GM19324 (cell line): ENCODE data around the gene IL19.

Experiments
- ATAC-seq: cut with Tn5 transposase; IDR thresholded peaks from one replicate; pipeline ENCODE4 v1.9.1; 2021; ENCODE audit warnings: mild to moderate bottlenecking, moderate library complexity; ENCODE audit not compliant: unreplicated experiment, low FRiP score

Gene IL19, protein sequence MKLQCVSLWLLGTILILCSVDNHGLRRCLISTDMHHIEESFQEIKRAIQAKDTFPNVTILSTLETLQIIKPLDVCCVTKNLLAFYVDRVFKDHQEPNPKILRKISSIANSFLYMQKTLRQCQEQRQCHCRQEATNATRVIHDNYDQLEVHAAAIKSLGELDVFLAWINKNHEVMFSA

DNA sequence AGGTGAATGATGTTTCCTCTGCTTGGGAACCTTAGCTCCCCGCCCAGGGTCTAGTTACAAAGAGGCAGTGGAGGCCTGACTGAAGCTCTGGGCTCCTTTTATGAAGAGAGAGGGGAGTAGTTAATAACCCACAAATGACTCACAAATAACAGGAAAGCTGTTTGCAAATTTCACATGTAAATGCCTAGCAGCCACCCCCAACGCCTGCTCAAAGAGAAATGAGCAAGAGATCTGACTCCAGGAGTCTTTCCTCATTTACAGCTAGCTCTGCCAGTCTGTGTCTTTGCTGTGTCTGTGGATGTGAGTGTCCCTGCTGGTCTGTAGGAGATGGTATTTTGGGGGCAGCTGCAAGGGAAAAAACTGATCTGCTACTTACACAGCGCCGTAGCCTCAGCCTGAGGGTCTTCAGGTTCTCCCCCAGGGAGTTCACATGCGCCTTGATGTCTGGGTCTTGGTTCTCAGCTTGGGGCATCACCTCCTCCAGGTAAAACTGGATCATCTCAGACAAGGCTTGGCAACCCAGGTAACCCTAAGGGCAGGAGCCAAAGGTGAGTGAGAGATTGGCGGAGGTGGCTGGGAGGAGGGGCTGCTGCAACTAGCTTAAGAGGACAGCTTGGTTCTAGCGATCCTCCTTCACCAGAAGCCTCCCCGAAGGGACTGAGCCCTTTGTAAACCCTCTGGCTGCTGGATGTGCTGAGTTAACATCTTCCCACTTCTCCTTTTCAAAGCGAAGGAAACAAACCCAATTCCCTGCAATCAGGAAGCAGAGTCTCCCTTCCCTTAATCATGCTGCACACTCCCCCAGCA lies at the start of gene IL19:
Gene IL19 (plus strand): TSS at position 243 of the 807 bp plus-strand sequence. CDS start 65,890 bp downstream, outside the sequence.
- no peak for ATAC-seq

DNA sequence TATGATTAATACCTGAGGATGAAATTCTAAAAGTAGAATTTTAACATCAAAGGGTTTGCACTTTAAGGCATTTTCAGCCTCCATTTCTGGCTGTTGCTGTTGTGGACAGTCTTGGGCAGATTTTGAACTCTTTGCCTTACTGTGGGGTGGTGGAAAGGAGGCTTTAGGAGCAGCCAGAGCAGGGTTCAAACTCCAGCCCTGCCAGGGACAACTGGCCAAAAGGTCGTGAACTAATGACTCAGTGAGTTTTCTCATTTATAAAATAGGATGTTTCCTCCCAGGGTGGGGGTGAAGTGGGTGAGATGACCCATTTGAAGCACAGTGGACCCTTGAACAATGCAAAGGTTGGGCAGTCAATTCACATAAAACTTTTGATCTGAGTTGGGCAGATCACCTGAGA lies 49.1 kb upstream of the IL19 start:
- no peak for ATAC-seq

GRCh38 chr1:206722751-206723461 lies 47.7 kb upstream of the IL19 start:
- no peak for ATAC-seq

DNA sequence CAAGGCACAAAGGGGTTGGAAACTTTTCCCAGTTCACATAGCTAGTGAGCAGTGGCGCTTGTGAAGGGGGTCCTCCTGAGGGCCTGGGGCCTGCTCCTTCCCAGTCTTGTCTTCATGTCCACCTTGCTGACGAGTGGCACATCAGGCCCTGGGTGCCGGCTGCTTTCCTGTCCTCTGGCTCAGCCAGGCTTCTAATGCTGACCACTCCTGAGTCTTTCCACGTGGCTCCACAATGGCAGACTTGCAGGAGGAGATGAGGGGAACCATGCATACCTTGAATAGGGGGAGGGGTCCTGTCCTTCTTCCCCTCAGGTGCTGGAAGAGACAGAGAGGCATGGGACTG lies 47.1 kb upstream of the IL19 start:
- ATAC-seq: no peak

DNA sequence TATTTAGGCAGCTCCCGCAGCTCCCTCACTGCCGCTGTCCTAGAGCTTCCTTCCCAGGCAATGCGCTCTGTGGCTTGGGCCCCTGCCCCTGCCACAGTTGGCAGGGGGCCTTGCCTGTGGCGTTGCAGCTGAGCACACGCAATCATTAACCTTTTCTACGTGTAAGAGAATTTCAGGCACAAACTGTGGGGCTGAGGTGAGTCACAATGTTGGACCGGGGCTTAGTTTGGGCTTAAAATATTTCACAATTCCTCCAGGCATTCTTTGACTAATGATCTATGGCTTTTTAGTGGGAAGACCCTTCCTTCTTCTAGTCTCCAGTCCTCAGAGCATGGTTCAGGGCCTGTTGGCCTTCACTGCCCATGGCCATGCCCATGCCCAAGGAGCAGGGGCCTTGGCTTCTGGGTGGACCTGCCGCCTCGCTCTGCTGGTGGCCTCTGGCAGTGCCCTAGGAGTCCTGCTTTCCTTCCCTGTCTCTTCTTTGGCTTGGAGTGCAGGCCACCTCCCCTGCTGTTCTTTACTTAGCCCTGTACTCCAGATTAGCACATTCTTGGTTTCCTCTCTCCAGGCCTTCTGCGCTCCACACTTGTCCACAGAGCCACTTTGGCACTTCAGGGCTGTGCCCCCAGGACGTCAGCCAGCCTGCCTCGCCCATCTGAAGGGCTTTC lies 46.6 kb upstream of the IL19 start:
- no peak for ATAC-seq

DNA sequence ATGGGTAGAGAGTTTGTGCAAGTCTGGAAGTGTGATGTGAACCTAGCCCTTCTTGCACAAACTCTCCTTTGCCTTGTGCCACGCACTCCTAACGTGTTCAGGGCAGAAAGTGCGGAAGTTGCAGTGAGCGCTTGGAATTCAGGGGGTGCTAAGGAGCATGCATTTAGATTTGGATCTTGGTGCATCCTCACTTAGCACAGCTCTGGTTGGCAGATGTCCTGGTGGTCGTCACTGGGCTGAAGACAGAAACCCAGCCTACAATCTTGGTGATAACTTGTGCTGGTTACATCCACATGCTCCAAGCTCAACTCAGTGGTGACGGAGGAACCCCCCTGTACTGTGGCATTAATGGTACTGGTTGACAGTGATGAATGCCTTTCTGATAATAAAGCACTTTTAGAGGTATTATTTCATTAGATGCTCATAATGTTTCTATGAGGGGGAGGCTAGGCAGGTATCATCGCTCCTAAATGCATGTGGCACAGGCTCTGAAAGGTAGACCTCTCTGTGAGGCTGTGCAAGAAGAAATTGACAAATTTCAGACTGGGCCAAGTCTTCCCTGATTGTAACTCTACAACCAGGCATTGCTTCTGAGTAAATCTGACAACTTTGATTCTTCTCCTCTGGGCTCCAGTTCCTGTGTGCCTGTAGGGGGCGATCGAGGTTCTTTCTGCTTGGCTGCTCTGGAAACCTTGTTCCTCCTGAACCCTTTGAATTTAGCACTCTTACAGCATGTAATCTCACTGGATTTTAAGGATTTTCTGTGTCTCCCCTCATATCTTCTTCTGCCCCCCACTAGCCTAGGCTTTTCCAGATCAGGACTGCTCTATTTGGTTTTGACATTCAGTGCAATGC lies 45.2 kb upstream of the IL19 start:
- no peak for ATAC-seq

GRCh38 chr1:206727981-206728696 lies 42.4 kb upstream of the IL19 start:
- ATAC-seq: no peak

DNA sequence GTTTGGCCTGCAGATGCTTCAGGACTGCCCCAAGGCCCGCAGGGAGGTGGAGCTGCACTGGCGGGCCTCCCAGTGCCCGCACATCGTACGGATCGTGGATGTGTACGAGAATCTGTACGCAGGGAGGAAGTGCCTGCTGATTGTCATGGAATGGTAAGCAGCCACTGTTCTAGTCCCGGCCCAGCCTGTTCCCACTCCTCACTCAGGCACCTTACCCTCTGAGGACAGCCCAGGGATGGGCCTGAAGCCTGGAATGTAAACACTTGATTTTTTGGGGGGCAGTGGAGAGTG lies 41.9 kb upstream of the IL19 start:
- ATAC-seq: no peak

DNA sequence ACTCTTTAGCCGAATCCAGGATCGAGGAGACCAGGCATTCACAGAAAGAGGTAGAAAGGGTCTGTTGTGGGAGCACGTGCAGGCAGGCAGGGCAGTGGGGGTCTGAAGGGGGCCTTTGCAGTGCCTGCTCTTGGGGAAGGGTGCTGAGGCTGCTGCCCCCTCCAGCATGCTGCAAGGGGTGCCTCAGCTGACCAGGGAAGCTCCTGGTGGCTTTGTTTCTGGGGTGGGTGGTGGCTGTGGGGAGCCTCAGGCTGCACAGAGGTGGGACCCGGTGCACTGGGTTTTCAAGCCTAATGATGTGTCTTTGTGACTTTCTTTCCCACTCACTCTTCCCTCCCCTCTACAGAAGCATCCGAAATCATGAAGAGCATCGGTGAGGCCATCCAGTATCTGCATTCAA lies 41.5 kb upstream of the IL19 start:
- ATAC-seq: no peak

GRCh38 chr1:206729507-206729906 lies 41.1 kb upstream of the IL19 start:
- ATAC-seq: no peak

- ATAC-seq: no peak
Measured at GRCh38 chr1:206732508-206732907, 38.1 kb upstream of the IL19 start.

DNA sequence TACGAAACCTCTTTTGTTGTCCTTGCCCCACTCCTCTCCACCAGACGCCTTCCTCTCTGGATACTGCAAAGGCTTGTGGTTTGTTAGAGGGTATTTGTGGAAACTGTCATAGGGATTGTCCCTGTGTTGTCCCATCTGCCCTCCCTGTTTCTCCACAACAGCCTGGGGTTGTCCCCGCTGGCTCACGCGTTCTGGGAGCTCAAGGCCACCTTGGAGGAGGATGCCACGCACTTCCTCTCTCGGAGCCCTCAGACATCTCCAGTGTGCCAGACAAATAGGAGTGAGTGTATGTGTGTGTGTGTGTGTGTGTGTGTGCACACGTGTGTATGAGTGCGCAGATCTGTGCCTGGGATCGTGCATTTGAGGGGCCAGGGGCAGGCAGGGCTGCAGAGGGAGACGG lies 37.6 kb upstream of the IL19 start:
- ATAC-seq: no peak

DNA sequence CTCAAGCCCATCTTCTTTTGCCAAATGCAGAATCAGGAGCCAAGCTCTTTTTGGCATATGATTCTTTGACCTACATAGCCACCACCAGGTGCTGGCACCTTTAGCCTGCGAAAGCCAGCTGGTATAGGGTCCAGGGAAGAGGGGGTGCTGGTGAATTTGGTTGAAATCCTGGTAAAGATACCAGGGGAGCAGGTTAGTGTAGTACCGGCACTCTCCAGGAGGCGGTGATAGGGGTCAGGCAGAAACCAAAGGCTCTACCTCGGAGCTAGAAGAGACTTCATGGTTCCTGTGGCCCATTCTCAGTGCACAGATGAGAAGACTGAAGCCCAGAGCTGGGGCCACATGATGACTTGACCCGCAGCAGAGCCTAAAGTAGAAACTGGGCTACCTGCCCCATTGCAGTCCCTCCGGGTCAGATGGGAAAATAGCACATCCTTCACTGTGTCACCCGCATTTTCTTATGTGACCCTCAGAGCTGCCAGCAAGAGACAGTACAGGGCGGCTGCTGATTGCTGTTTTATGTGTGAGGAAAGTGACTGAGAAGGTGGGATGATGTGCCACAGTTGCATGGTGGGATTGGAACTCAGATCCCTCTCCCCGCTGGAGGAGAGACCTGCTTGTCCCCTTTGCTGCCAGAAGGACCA lies 36.0 kb upstream of the IL19 start:
- no peak for ATAC-seq

- no peak for ATAC-seq
Measured at GRCh38 chr1:206735553-206736031, 35.0 kb upstream of the IL19 start.

DNA sequence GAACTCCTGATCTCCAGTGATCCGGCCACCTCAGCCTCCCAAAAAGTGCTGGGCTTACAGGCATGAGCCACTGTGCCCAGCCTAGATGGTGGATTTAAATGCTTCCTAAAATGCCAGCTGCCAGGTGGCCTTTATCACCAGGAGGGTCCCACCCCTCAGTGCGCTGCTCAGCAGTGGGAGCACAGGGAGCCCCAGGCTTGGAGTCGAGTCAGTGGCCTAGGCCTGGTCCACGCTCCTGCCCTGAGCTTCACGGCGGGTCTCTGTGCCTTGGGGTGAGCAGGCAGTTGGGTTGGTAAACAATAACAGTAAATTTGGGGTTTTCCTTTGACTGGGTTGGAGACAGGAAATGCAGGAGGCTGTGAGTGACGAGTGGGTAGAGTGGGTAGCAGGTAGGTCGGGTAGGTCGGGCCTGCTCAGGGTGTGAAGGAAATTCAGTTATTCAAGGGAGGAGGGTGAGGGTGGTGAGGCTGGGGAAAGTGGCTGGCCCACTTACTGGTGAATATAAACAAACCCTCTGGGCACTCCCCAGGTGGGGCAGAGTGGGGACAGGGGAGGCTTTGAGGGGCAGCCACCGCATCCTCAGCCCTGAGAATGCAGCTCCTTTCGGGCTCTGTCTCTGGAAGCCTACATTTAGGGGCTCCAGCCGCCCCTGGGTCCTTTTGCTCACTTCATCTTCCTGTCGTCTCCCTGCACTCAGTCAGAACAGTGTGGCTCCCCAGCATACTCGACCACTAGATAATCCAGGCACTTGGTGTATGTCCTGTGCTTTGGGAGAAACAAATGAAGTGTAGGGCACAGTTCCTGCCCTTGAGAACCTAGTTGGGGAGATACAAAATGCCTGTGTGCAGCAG lies 33.5 kb upstream of the IL19 start:
- no peak for ATAC-seq

DNA sequence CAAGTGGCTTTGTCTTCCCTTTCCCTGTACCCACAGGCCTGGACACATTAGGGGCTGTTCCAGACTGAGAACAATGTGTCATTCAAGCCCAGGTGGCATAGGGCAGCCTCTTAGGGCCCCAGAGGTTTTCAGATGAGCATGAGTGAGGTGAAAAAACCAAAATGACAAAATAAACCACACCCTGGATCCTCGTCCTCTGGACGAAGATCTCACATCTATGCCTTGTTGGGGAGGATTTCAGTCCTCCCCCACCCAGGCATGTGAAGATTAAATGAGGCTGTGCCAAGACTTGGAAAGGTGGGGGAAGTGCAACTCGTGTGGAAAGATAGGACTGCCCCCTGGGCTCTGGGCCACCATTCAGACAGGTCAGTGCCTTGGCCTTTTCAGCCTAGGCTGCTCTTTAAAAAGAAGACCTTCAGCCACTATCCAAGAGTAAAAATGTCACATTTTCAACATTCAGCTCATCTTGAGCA lies 32.8 kb upstream of the IL19 start:
- no peak for ATAC-seq

DNA sequence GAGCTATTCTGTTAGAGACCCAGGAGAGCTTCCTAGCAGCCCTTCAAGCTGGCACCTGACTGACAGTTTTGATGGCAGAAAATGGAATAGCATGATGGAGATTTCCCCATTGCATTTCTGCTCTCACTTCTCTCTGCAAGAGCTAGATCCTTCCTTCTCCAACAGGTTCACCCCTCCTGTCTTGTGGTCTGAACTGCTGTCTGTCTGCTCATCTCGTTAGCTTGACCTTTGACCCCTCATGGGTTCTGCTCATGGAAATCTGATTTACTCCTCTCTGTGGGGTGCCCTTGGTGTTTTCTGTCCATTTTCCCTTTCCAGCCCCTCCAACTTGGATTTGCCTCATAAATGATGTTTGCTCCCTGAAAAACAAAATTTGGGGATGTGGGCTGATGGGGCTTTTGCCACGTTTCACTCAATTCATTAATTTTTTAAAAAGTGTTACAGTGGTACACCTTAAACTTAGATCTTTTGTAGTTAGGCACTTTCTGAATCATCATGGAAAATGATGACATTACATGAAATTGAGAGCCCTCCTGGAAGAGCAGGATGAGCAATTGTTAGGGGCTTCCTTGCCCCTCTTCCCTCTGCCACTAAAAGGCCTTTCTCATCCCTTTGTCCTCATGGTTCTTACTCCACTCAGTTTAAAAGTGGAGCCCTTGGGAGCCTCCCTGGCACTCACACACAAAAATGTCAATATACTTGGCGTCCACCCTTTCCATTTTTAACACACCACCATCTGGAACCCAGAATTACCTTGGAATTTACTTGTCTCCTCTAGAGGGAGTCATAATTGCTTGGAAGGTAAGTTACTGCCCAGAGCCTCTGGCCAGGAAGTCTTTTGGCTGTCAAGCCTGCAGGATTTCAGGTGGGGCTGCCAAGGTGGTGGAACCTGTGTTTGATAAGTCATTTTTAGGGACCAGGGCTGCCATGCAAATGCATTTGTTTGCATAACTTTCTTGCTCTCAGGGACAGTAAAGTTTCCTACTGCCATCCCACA lies 31.9 kb upstream of the IL19 start:
- ATAC-seq: no peak
